SK-N-MC (cell line): ENCODE measurements around the gene CENPO.
"Not testable (repeated sequence)": the region's sequence is repeated elsewhere in the genome, so short reads cannot be mapped to it uniquely, and the experiment has no call there.

Experiments
- DNase-seq: peaks from one replicate; pipeline ENCODE4 v3.0.0-alpha.2; 2011; ENCODE audit warnings: low read depth, low spot score
- H3K27ac ChIP-seq: fragments of 200-600 bp; sonication (generic); 2 replicates; pipeline ENCODE4 v1.5.1; 2016; ENCODE audit warnings: mixed run types
- H3K36me3 ChIP-seq: fragments of 200-600 bp; sonication (generic); 2 replicates; pipeline ENCODE4 v1.6.1; 2017; ENCODE audit warnings: antibody characterized with exemption, low read length, mixed read lengths; ENCODE audit not compliant: insufficient read depth
- H3K4me3 ChIP-seq: fragments of 200-600 bp; sonication (generic); 2 replicates; pipeline ENCODE4 v1.5.1; 2016
- H3K9ac ChIP-seq: fragments of 200-600 bp; sonication (generic); 2 replicates; pipeline ENCODE4 v1.8.0; 2017; ENCODE audit warnings: mixed run types, mixed read lengths; ENCODE audit not compliant: insufficient read length
- H3K9me3 ChIP-seq: fragments of 200-600 bp; sonication (generic); 2 replicates; pipeline ENCODE4 v1.6.1; 2017; ENCODE audit warnings: low read depth, mild to moderate bottlenecking, antibody characterized with exemption, low read length, moderate library complexity, mixed read lengths
- EZH2 ChIP-seq: fragments of 200-600 bp; sonication (generic); IDR thresholded peaks from one replicate; pipeline ENCODE4 v1.6.1; 2017; ENCODE audit warnings: antibody characterized with exemption
- FOXP2 ChIP-seq: optimal IDR thresholded peaks from 2 replicates; pipeline ENCODE3; 2011; ENCODE audit warnings: mild to moderate bottlenecking, moderate library complexity; ENCODE audit not compliant: insufficient read depth; ENCODE audit errors: extremely low read length, control extremely low read depth
- POLR2AphosphoS5 ChIP-seq: IDR thresholded peaks from 2 replicates; pipeline ENCODE4 v1.6.1; 2012; ENCODE audit warnings: mild to moderate bottlenecking, low read depth, low read length, borderline replicate concordance

CENPO gene

DNA sequence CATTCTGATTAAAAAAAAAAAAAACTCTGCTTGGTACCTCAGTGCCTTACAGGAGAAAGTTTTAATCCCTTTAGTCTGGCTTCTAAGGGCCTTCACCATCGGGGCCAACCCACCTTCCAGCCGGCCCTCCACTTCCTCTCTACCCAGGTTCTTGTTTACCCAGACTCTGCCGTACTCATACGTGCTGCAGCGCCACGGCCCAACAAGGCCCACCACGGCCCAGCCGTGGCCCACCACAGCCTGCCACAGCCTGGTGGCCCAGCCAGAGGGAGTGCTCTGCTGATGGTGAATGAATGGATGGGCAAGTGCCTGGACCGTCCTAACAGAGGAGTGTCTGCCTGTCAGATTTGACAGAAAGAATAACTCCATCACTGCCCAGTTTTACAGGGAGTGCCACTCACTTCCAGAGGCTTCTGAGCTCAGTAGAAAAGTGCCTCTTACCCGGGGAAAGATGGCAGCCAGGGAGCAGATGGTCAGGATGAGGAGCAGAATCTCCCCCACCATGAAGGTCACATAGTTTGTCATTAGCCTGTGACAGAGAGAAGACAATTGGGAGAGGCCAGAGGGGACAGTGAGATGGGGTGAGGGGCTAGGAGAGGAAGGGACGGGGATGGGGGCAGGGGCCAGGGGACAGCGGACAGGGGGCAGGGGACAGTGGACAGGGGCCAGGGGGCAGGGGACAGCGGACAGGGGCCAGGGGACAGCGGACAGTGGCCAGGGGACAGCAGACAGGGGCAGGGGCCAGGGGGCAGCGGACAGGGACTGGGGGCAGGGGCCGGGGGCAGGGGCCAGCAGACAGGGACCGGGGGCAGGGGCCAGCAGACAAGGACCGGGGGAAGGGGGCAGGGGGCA, 38.2 kb downstream of the CENPO start:
- no peak for DNase-seq
- no peak overlapping the region for H3K27ac ChIP-seq
- H3K36me3 ChIP-seq = no peaks in the 10 kb centered on the region
- no peak overlapping the region for H3K4me3 ChIP-seq
- H3K9ac ChIP-seq = no peak overlapping the region
- TF ChIP-seq POLR2AphosphoS5 (no peak), EZH2 (no peak), FOXP2 (no peak)
- H3K9me3 ChIP-seq = no peaks in the 10 kb centered on the region

DNA sequence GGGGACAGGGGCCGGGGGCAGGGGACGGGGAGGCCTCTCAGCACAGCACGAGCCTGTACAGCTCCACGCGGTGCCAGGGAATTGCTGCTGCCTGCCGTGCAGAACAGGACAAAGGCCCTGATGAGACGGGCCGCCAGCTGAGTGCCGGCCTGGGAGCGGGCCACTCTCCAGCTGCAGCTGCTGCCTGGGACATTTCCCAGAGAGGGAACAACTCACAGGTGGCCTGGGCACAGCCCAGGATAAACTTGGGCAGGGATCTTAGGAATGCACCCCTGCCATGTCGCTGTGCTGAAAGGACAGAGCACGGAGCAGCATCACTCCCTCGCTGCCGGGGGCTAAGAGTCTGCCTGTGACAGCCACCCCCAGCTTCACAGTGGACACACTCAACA, 38.8 kb downstream of the CENPO start:
- no peak overlapping the region for H3K27ac ChIP-seq
- no peaks in the 10 kb centered on the region for H3K9me3 ChIP-seq
- H3K9ac ChIP-seq = no peak overlapping the region
- no peak overlapping the region for H3K4me3 ChIP-seq
- TF ChIP-seq FOXP2 (no peak), POLR2AphosphoS5 (no peak), EZH2 (no peak)
- DNase-seq = no peak
- H3K36me3 ChIP-seq = no peaks in the 10 kb centered on the region; the same call in 1 of the 2 replicates

DNA sequence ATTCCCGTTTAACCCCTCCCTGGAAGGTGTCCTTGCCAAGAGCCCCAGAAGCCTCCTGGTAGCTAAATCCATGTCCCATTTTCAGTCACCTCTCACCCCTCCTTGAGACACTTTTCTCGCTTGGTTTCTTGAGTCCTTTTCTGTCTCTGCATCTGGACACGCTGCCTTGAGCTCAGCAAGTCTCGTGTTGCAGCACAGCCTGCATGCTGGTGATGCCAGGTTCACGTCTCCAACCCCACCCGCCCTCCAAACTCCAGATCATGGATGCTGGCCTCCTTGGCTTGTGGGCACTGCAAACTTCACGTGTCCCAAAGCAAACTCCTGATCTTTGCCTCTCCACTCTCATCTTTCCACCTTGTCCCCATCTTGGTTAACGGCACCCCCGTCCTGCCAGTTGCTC, 39.3 kb downstream of the CENPO start:
- Histone ChIP-seq H3K9me3 (no peaks in the 10 kb centered on the region), H3K36me3 (no peaks in the 10 kb centered on the region; the same call in 1 of the 2 replicates), H3K9ac (no peak overlapping the region), H3K4me3 (no peak overlapping the region), H3K27ac (no peak overlapping the region)
- no peak for TF ChIP-seq FOXP2
- no peak for TF ChIP-seq EZH2
- TF ChIP-seq POLR2AphosphoS5 = no peak
- no peak for DNase-seq

DNA sequence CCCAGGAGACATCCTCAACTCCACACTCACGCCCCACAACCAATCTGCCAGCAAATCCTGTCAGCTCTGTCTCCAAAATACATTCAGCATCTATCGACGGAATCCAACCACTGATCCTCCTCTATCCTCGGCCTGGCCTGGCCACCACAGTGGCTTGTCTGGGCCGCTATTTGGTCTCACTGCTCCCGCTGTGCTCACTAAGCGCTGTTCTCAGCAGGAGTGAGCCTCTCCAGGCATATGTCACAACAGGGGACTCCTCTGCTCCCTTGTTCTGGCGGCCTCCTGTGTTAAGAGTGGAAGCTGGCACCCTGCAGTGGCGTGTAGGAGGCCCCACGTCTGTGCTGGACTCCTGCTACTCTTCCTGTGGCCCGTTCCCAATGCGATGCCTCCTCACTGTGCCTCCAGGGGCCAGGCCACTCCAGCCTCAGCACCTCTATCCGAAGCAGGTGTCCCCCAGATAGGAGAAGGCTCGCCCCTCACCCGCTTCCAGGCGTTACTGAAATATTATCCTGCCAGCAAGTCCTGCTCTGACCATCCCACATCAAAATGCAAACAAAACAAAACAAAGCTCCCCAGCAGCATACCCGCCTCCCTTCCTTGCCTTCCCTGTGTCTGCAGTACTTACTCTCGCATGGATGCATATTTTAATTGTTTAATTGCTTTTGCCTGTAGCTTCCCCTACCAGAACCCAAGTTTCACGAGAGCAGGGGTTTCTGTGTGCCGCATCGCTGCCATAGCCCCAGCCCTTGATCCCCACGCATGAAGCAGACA, 39.9 kb downstream of the CENPO start:
- Histone ChIP-seq H3K4me3 (no peak overlapping the region), H3K9me3 (no peaks in the 10 kb centered on the region), H3K36me3 (no peaks in the 10 kb centered on the region; the same call in 1 of the 2 replicates), H3K9ac (no peak overlapping the region), H3K27ac (no peak overlapping the region)
- no peak for DNase-seq
- TF ChIP-seq POLR2AphosphoS5 (no peak), EZH2 (no peak), FOXP2 (no peak)

DNA sequence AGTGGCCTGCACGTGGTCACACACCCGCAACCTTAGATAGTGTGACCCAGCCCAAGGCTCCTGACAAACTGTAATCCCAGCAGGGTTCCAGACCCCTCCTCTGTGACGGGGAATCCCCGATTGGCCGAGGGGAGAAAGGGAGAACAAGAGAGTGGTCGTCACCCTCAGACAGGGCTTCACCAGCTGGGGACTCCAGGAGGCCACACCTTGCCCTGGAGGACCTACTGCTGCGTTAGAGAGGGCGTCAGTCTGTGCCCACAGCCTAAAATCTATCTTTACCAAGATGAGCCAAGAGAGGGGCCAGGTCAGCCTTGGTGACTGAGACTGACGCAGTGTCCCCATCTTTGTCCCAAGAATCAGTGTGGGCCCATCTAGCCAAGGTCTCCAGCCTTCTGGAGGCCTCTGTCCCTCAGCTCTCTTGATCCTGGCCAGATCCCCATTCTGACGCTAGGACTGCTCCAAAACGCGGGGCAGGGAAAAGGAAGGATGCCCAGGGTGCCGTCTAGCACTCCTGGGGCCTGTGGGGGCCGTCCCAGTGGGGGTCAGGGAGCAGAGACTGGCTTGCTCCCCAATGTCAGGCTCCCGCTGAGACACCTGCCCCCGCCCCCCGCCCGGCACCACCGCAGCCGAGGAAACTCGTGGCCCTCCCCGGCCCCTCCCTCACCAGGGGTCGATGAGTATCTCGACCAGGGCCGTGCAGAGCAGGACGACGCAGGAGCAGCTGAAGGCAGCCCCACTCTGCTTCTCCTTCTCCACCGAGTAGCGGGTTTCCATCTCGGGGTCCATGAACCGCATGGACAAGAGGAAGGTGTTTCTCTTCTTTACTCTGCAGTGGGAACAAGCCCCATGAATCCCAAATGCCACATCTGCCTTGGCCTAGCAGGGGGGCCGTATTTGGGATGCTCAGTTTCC, 40.9 kb downstream of the CENPO start:
- Histone ChIP-seq H3K36me3 (no peaks in the 10 kb centered on the region; the same call in 1 of the 2 replicates), H3K9ac (no peak overlapping the region), H3K4me3 (no peak overlapping the region), H3K9me3 (no peaks in the 10 kb centered on the region), H3K27ac (no peak overlapping the region)
- TF ChIP-seq FOXP2 (no peak), POLR2AphosphoS5 (no peak), EZH2 (no peak)
- no peak for DNase-seq

DNA sequence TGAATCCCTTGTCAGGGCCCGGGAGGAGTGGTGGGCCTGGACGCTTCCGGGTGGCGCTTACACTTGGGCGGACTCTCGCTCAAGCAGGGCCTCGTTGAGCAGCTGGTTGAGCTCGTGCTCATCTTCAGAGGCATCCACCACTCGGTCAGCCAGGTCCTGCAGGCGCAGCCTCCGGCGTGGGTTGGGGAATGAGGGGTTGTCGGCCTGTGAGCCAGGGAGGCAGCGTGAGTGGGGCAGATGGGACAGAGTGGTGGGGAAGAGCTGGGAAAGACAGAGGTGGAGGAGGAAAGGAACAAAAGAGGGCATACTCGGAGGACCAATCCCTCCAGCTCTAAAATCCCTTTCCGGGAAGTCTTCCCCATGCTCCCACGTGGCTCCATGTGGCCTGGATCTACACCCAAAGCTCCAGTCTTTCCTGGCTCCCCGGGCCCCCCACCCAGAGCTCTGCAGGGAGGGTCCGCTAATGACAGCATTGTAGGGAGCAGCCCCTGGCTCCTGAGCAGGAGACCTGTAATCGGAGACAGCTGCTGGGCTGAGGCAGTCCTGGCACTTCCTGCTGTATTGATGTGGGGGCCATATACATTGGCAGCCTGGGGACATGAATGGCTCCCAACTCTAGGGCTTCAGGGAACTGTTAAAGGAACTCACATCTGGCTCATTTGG, 41.6 kb downstream of the CENPO start:
- TF ChIP-seq POLR2AphosphoS5 = no peak
- no peak for TF ChIP-seq FOXP2
- TF ChIP-seq EZH2 = no peak
- Histone ChIP-seq H3K9ac (no peak overlapping the region), H3K4me3 (no peak overlapping the region), H3K9me3 (no peaks in the 10 kb centered on the region), H3K36me3 (no peaks in the 10 kb centered on the region; the same call in 1 of the 2 replicates), H3K27ac (no peak overlapping the region)
- no peak for DNase-seq

DNA sequence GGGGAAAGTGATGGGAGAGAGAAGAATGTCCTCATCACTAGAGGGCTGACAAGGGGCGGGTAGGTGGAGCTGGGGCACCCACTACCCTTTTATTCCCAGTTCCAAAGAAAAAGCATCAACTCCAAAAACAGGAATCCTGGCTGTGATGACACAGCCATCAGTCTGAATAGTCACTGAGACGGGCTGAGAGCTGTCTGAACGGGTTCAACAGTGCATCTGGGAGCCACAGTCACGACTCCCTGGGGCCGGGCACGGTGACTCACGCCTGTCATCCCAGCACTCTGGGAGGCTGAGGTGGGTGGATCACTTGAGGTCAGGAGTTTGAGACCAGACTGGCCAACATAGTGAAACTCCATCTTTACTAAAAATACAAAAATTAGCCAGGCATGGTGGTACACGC, 42.2 kb downstream of the CENPO start:
- H3K9me3 ChIP-seq, H3K36me3 ChIP-seq, H3K4me3 ChIP-seq, H3K27ac ChIP-seq, DNase-seq, H3K9ac ChIP-seq: not testable (repeated sequence)
